ENCODE results near the gene LIPG. TPM values are rescaled to one million over a fixed set of nuclear protein-coding genes. Genes with fewer than 3 reads are reported as not detected.

The LIPG gene
- total RNA-seq, 1 experiment from 2014 or later: 86.7 TPM

DNA sequence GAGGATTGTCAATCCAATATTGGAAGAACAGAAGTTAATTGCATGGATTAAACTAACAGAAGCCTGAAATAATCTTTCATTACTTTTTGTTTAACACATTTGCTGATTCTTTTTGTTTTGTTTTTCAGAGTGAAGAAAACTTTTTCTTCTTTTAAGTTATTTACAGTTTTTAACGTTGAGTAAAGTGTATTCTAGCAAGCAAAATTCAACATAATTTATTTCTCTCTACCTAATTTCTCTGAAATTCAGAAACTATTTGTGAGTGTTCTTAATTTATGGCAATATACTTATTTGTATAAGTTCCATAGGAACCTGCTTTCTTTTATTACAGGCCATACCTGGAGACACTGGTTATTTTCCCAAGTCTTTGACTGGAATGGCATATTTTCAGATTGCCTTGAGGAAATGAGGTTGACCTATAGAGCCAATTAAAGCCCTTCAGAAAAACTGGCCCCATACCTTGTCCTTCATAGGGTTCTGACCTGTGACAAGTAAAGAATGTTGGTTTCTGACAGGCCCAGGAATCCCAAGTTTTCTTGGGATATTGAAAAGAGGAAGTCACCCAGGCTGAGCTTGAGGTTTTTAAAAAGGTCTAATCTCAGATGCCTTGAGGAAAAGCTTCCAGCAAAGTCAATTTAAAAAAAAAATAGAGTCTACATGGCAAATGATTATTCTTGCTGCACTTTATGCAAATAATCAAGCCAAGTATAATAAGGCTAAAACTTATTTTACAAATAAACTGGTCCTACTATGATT, 26.8 kb upstream of the LIPG start:
- Histone ChIP-seq H3K27me3 (replicated peaks; ENCODE audit: control insufficient read depth, insufficient read depth, low read length) (no peaks in the 10 kb centered on the region), H3K9me3 (no peaks in the 10 kb centered on the region), H3K4me3 (ENCODE audit: low read depth, low read length) (no peak overlapping the region), H3K36me3 (ENCODE audit: control insufficient read depth, insufficient read depth, low read length) (no peaks in the 10 kb centered on the region), H3K4me1 (peaks cover 28% of the 10 kb centered on the region)
- no peak overlapping the region for H3K4me3 Mint-ChIP-seq (ENCODE audit: unreplicated experiment)
- DNase-seq: no peak
- H3K27ac Mint-ChIP-seq (ENCODE audit: unreplicated experiment): no peak overlapping the region
- intact Hi-C loops (cut with micrococcal nuclease; ENCODE audit: unreplicated experiment): no loop called here
- CTCF ChIA-PET: no interaction called here
- no peaks in the 10 kb centered on the region for H3K9me3 Mint-ChIP-seq (ENCODE audit: unreplicated experiment)
- H3K4me1 Mint-ChIP-seq (ENCODE audit: low read depth, unreplicated experiment): peaks cover 4% of the 10 kb centered on the region
- no peaks in the 10 kb centered on the region for H3K27me3 Mint-ChIP-seq (ENCODE audit: insufficient read depth, unreplicated experiment)
- H3K36me3 Mint-ChIP-seq (ENCODE audit: insufficient read depth, unreplicated experiment): no peaks in the 10 kb centered on the region
- POLR2A ChIA-PET: no interaction called here
- TF ChIP-seq, protein P1, sequence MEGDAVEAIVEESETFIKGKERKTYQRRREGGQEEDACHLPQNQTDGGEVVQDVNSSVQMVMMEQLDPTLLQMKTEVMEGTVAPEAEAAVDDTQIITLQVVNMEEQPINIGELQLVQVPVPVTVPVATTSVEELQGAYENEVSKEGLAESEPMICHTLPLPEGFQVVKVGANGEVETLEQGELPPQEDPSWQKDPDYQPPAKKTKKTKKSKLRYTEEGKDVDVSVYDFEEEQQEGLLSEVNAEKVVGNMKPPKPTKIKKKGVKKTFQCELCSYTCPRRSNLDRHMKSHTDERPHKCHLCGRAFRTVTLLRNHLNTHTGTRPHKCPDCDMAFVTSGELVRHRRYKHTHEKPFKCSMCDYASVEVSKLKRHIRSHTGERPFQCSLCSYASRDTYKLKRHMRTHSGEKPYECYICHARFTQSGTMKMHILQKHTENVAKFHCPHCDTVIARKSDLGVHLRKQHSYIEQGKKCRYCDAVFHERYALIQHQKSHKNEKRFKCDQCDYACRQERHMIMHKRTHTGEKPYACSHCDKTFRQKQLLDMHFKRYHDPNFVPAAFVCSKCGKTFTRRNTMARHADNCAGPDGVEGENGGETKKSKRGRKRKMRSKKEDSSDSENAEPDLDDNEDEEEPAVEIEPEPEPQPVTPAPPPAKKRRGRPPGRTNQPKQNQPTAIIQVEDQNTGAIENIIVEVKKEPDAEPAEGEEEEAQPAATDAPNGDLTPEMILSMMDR (IDR thresholded peaks at IDR 0.05; ENCODE audit: insufficient read depth in 1 of 2, low read depth in 1 of 2, low read length in 1 of 2, severe bottlenecking in 1 of 2, unreplicated experiment in 1 of 2): no peak
- no TSS peak for BruUV-seq (replicated peaks)

GRCh38 chr18:49537232-49537896, 24.5 kb upstream of the LIPG start:
- no peak overlapping the region for H3K27ac Mint-ChIP-seq (ENCODE audit: unreplicated experiment)
- BruUV-seq (replicated peaks): no TSS peak
- no peaks in the 10 kb centered on the region for H3K27me3 Mint-ChIP-seq (ENCODE audit: insufficient read depth, unreplicated experiment)
- no peaks in the 10 kb centered on the region for H3K36me3 ChIP-seq (ENCODE audit: control insufficient read depth, insufficient read depth, low read length)
- no peak overlapping the region for H3K4me3 Mint-ChIP-seq (ENCODE audit: unreplicated experiment)
- ChIA-PET CTCF (no interaction called here), POLR2A (no interaction called here)
- H3K4me1 Mint-ChIP-seq (ENCODE audit: low read depth, unreplicated experiment): no peaks in the 10 kb centered on the region
- H3K4me3 ChIP-seq (ENCODE audit: low read depth, low read length): no peak overlapping the region
- no peaks in the 10 kb centered on the region for H3K36me3 Mint-ChIP-seq (ENCODE audit: insufficient read depth, unreplicated experiment)
- DNase-seq: no peak
- no peaks in the 10 kb centered on the region for H3K27me3 ChIP-seq (replicated peaks; ENCODE audit: control insufficient read depth, insufficient read depth, low read length)
- TF ChIP-seq, protein P1 (IDR thresholded peaks at IDR 0.05; ENCODE audit: insufficient read depth in 1 of 2, low read depth in 1 of 2, low read length in 1 of 2, severe bottlenecking in 1 of 2, unreplicated experiment in 1 of 2): no peak
- intact Hi-C loops (cut with micrococcal nuclease; ENCODE audit: unreplicated experiment): no loop called here
- H3K9me3 ChIP-seq: no peaks in the 10 kb centered on the region
- peaks cover 8% of the 10 kb centered on the region for H3K4me1 ChIP-seq
- no peaks in the 10 kb centered on the region for H3K9me3 Mint-ChIP-seq (ENCODE audit: unreplicated experiment)

- Histone ChIP-seq H3K4me3 (ENCODE audit: low read depth, low read length) (no peak overlapping the region), H3K9me3 (no peaks in the 10 kb centered on the region), H3K4me1 (no peaks in the 10 kb centered on the region; the same call in 1 of the 2 replicates), H3K36me3 (ENCODE audit: control insufficient read depth, insufficient read depth, low read length) (no peaks in the 10 kb centered on the region), H3K27me3 (replicated peaks; ENCODE audit: control insufficient read depth, insufficient read depth, low read length) (no peaks in the 10 kb centered on the region)
- intact Hi-C loops (cut with micrococcal nuclease; ENCODE audit: unreplicated experiment): no loop called here
- BruUV-seq (replicated peaks): no TSS peak
- H3K9me3 Mint-ChIP-seq (ENCODE audit: unreplicated experiment): no peaks in the 10 kb centered on the region
- POLR2A ChIA-PET: interaction anchor here (0.6 kb wide), 1 partner anchor 195 kb away, joined by 3 read pairs; no protein-coding TSS in a partner anchor
- TF ChIP-seq, protein P1 (IDR thresholded peaks at IDR 0.05; ENCODE audit: insufficient read depth in 1 of 2, low read depth in 1 of 2, low read length in 1 of 2, severe bottlenecking in 1 of 2, unreplicated experiment in 1 of 2): no peak
- CTCF ChIA-PET: no interaction called here
- no peaks in the 10 kb centered on the region for H3K4me1 Mint-ChIP-seq (ENCODE audit: low read depth, unreplicated experiment)
- H3K4me3 Mint-ChIP-seq (ENCODE audit: unreplicated experiment): no peak overlapping the region
- no peak overlapping the region for H3K27ac Mint-ChIP-seq (ENCODE audit: unreplicated experiment)
- DNase-seq: no peak
- no peaks in the 10 kb centered on the region for H3K36me3 Mint-ChIP-seq (ENCODE audit: insufficient read depth, unreplicated experiment)
- H3K27me3 Mint-ChIP-seq (ENCODE audit: insufficient read depth, unreplicated experiment): no peaks in the 10 kb centered on the region
These were observed 17.5 kb upstream of the LIPG start for GRCh38 chr18:49544362-49544761.
